Hepatocyte (in vitro differentiated cells): ENCODE measurements around the gene ANKRD11.

ENCODE experiments used
- EZH2 ChIP-seq: fragments of 200-600 bp; sonication (generic); IDR thresholded peaks from 2 replicates; pipeline ENCODE4 v1.6.1; 2016; ENCODE audit warnings: antibody characterized with exemption, mild to moderate bottlenecking, borderline replicate concordance
- TF ChIP-seq, protein P1 (sequence below): fragments of 200-600 bp; sonication (generic); IDR thresholded peaks from 2 replicates; pipeline ENCODE4 v1.5.1; 2016; ENCODE audit warnings: antibody characterized with exemption, mild to moderate bottlenecking; ENCODE audit not compliant: poor library complexity

DNA sequence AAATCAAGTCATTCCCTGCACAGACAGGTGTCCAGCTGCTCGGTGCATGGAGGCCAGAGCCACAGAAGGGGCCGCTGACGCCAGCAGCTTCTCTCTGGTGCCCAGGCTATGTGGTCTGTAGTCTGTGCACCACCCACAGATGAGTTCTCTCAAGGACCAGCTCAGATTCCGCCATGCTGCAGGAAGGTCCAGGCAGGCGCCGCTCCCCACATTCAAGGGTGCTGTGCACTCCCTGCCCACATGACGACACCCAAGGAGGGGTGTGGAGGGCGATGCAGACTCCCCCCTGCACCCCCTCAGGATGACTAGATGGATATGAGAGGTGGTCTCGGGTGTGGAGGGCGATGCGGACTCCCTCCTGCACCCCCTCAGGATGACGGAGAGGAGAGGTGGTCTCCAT lies 119.0 kb downstream of the ANKRD11 start:
- TF ChIP-seq, protein P1, sequence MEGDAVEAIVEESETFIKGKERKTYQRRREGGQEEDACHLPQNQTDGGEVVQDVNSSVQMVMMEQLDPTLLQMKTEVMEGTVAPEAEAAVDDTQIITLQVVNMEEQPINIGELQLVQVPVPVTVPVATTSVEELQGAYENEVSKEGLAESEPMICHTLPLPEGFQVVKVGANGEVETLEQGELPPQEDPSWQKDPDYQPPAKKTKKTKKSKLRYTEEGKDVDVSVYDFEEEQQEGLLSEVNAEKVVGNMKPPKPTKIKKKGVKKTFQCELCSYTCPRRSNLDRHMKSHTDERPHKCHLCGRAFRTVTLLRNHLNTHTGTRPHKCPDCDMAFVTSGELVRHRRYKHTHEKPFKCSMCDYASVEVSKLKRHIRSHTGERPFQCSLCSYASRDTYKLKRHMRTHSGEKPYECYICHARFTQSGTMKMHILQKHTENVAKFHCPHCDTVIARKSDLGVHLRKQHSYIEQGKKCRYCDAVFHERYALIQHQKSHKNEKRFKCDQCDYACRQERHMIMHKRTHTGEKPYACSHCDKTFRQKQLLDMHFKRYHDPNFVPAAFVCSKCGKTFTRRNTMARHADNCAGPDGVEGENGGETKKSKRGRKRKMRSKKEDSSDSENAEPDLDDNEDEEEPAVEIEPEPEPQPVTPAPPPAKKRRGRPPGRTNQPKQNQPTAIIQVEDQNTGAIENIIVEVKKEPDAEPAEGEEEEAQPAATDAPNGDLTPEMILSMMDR: no peak
- no peak for TF ChIP-seq EZH2
